Colonic mucosa (tissue), 4 donors: ENCODE data around the gene TARBP2. TPM values are rescaled to one million over a fixed set of nuclear protein-coding genes. Genes with fewer than 3 reads are reported as not detected.

Experiments used
- DNase-seq: peaks from one replicate; pipeline ENCODE4 v3.0.0-alpha.2; 2020
- H3K27ac ChIP-seq: fragments of 200-600 bp; one replicate; pipeline ENCODE4 v1.8.0; 2021
- H3K27me3 ChIP-seq: fragments of 200-600 bp; one replicate; pipeline ENCODE4 v1.8.0; 2021
- H3K36me3 ChIP-seq: fragments of 200-600 bp; one replicate; pipeline ENCODE4 v1.8.0; 2021
- H3K4me1 ChIP-seq: fragments of 200-600 bp; one replicate; pipeline ENCODE4 v1.8.0; 2021; ENCODE audit warnings: mild to moderate bottlenecking
- H3K4me3 ChIP-seq: fragments of 200-600 bp; one replicate; pipeline ENCODE4 v1.8.0; 2021
- H3K9ac ChIP-seq, 2 donors: one replicate each; pipeline ENCODE4 v1.7.0; 2013; ENCODE audit warnings: control low read depth in 2 of 2, low read depth in 2 of 2, low read length in 2 of 2
- H3K9me3 ChIP-seq: fragments of 200-600 bp; one replicate; pipeline ENCODE4 v1.8.0; 2021
- CTCF ChIP-seq: fragments of 200-600 bp; IDR thresholded peaks from one replicate; pipeline ENCODE4 v1.8.0; 2022; ENCODE audit warnings: antibody characterized with exemption, mild to moderate bottlenecking
- intact Hi-C: fragments of 100-400 bp; cut with DNase I; formaldehyde crosslinking; loops from one replicate; pipeline ENCODE4 v1.14.1; 2022
- total RNA-seq, 2 donors: library from RNA; stranded (reverse); fragmentation: NEBNext Ultra II Directional in 1 of 2; extraction: Animal tissue kit (Norgen Biotek cat#: 25700) in 1 of 2; gene quantifications; one replicate each; pipeline ENCODE4 v1.2.1, GENCODE V29; 2021
- donor health status: healthy.
- donor health status: DM: no; HTN: no; CAD: no.
- donor health status: DM: no; HTN: no; CAD: no.

TARBP2 gene
- total RNA-seq, 2 donors from 2014 or later = 20.7 to 36.9 TPM

GRCh38 chr12:53485955-53486735 lies 14.9 kb upstream of the TARBP2 start:
- no peak overlapping the region for H3K9ac ChIP-seq
- no peaks in the 10 kb centered on the region for H3K4me1 ChIP-seq
- no peak overlapping the region for H3K4me3 ChIP-seq
- no peak for TF ChIP-seq CTCF
- peaks cover 14% of the 10 kb centered on the region for H3K36me3 ChIP-seq
- H3K27ac ChIP-seq = no peak overlapping the region
- no peaks in the 10 kb centered on the region for H3K27me3 ChIP-seq
- intact Hi-C loops = no loop called here
- H3K9me3 ChIP-seq = no peaks in the 10 kb centered on the region
- DNase-seq = no peak

- no peak overlapping the region for H3K4me3 ChIP-seq
- H3K9me3 ChIP-seq = no peaks in the 10 kb centered on the region
- peaks cover 6% of the 10 kb centered on the region for H3K36me3 ChIP-seq
- DNase-seq = no peak
- H3K27me3 ChIP-seq = no peaks in the 10 kb centered on the region
- no peak overlapping the region for H3K27ac ChIP-seq
- no peak overlapping the region for H3K9ac ChIP-seq
- intact Hi-C loops = no loop called here
- H3K4me1 ChIP-seq = no peaks in the 10 kb centered on the region
- TF ChIP-seq CTCF = no peak
Measured at GRCh38 chr12:53486736-53487487, 14.2 kb upstream of the TARBP2 start.

DNA sequence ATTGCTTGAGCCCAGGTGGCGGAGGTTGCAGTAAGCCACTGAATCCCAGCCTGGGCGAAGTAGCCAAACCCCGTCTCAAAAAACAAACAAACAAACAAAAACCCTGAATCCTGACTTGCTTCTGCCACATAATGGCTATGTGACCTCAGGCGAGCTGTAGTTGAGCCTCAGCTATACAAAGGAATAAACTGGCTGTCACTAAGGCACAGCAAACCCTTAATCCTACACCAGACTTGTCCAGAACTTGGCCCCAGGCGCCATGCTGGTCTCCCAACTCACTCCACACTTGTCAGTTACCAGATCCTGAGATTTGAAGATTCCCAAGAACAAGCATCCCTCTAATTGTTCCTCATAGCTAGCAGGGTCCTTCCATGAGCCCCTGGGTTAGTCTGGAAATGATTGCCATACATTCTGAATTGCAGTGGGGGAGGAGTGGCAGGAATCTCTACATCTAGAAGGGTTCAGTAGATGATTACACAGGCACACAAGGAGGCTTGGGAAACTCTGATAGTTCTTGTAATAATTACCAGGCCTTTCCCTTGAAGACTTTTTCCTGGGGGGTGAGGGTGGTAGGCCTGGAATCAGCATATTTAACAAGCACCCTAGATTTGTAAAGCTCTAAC lies 11.7 kb upstream of the TARBP2 start:
- Histone ChIP-seq H3K4me1 (peaks cover 5% of the 10 kb centered on the region), H3K4me3 (no peak overlapping the region), H3K36me3 (peaks cover 6% of the 10 kb centered on the region), H3K27ac (no peak overlapping the region), H3K27me3 (no peaks in the 10 kb centered on the region), H3K9me3 (no peaks in the 10 kb centered on the region), H3K9ac (no peak overlapping the region)
- DNase-seq = no peak
- intact Hi-C loops = no loop called here
- no peak for TF ChIP-seq CTCF

DNA sequence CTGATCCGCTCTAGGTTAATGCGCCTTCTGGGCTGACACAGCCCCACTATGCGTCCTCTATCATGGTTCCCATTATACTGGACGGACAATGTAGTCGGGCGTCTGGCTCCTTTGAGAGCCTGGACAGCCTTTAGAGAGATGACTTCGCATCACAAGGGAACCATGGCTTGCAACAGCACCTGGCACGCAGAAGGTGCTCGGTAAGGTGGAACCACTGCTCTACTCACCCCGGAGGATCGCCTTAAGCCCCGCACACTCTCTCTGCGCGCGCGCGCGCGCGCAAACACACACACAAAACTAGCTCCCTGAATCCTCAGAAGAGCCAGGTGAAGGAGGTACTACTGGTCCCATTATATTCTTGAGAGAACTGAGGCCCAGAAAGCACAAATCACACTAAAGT lies 8.9 kb upstream of the TARBP2 start:
- Histone ChIP-seq H3K36me3 (no peaks in the 10 kb centered on the region), H3K27ac (peak overlapping the region; percentile 79), H3K9ac (no peak overlapping the region), H3K4me1 (peaks cover 8% of the 10 kb centered on the region), H3K4me3 (peak overlapping the region; percentile 58), H3K27me3 (no peaks in the 10 kb centered on the region), H3K9me3 (no peaks in the 10 kb centered on the region)
- no peak for TF ChIP-seq CTCF
- no peak for DNase-seq
- intact Hi-C loops = no loop called here

- H3K9me3 ChIP-seq = no peaks in the 10 kb centered on the region
- no peaks in the 10 kb centered on the region for H3K27me3 ChIP-seq
- H3K4me1 ChIP-seq = peaks cover 8% of the 10 kb centered on the region
- H3K4me3 ChIP-seq = peak overlapping the region; percentile 58
- H3K9ac ChIP-seq = peak overlapping the region; percentile 82 to 83
- no peak for TF ChIP-seq CTCF
- H3K36me3 ChIP-seq = no peaks in the 10 kb centered on the region
- intact Hi-C loops = no loop called here
- DNase-seq = peak; percentile 94
- peak overlapping the region; percentile 79 for H3K27ac ChIP-seq
Measured at GRCh38 chr12:53492830-53493609, 8.1 kb upstream of the TARBP2 start.
